Upper lobe of right lung (tissue), 1 donor: Measurements from ENCODE around the gene KBTBD12. TPM values are rescaled to one million over a fixed set of nuclear protein-coding genes. Genes with fewer than 3 reads are reported as not detected.
"Not testable (repeated sequence)": the region's sequence is repeated elsewhere in the genome, so short reads cannot be mapped to it uniquely, and the experiment has no call there.

ENCODE experiments used
- ATAC-seq: fragments of 200-7000 bp; cut with Tn5 transposase; one replicate; pipeline ENCODE4 v1.9.1; 2020; ENCODE audit warnings: mild to moderate bottlenecking, moderate library complexity
- DNase-seq: peaks from one replicate; pipeline ENCODE4 v3.0.0-alpha.2; 2020
- H3K27ac ChIP-seq: fragments of 200-600 bp; one replicate; pipeline ENCODE4 v1.8.0; 2022
- H3K27me3 ChIP-seq: fragments of 200-600 bp; one replicate; pipeline ENCODE4 v1.8.0; 2022; ENCODE audit warnings: mild to moderate bottlenecking
- H3K36me3 ChIP-seq: fragments of 200-600 bp; one replicate; pipeline ENCODE4 v1.8.0; 2022
- H3K4me1 ChIP-seq: fragments of 200-600 bp; one replicate; pipeline ENCODE4 v1.8.0; 2022
- H3K4me3 ChIP-seq: fragments of 200-600 bp; one replicate; pipeline ENCODE4 v1.8.0; 2022; ENCODE audit warnings: mild to moderate bottlenecking
- H3K9me3 ChIP-seq: fragments of 200-600 bp; one replicate; pipeline ENCODE4 v1.8.0; 2022
- intact Hi-C: fragments of 100-400 bp; cut with DNase I; formaldehyde crosslinking; loops from one replicate; pipeline ENCODE4 v1.11.0; 2022
- total RNA-seq: library from RNA; stranded (reverse); fragmentation: NEBNext Ultra II Directional; extraction: Animal tissue kit (Norgen Biotek cat#: 25700); gene quantifications from one replicate; pipeline ENCODE4 v1.2.1, GENCODE V29; 2021
- TF ChIP-seq, protein P1 (sequence below): fragments of 200-600 bp; IDR thresholded peaks from one replicate; pipeline ENCODE4 v1.8.0; 2022; ENCODE audit warnings: antibody characterized with exemption
- donor health status: DM: no; HTN: yes; CAD: no; lungs with severe emphysema.

The KBTBD12 gene
- total RNA-seq, 1 donor from 2014 or later = 1.3 TPM

DNA sequence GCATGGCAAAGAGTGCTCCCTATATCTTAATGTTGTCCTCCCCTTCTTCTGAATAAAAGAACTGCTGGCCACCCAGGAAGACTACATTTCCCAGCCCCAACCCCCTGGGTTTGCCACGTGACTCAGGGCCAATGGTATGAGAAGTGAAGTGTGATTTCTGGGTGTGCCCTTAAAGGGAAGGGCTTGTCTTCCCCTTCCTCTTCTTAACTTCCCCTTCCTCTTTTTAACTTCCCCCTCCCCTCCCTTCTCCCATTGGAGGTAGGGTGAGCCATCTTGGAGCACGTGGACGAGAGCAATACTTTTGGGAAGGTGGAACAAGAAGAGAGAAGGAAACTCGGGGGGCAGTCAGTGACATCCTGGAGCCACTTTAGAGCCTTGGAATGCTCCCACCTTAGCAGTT, 6.8 kb upstream of the KBTBD12 start:
- intact Hi-C loops = no loop called here
- Histone ChIP-seq H3K36me3 (no peaks in the 10 kb centered on the region), H3K4me1 (peaks cover 20% of the 10 kb centered on the region), H3K27ac (no peak overlapping the region), H3K9me3 (no peaks in the 10 kb centered on the region), H3K27me3 (no peaks in the 10 kb centered on the region), H3K4me3 (no peak overlapping the region)
- DNase-seq (no peak), ATAC-seq (peak; percentile 88)
- TF ChIP-seq, protein P1, sequence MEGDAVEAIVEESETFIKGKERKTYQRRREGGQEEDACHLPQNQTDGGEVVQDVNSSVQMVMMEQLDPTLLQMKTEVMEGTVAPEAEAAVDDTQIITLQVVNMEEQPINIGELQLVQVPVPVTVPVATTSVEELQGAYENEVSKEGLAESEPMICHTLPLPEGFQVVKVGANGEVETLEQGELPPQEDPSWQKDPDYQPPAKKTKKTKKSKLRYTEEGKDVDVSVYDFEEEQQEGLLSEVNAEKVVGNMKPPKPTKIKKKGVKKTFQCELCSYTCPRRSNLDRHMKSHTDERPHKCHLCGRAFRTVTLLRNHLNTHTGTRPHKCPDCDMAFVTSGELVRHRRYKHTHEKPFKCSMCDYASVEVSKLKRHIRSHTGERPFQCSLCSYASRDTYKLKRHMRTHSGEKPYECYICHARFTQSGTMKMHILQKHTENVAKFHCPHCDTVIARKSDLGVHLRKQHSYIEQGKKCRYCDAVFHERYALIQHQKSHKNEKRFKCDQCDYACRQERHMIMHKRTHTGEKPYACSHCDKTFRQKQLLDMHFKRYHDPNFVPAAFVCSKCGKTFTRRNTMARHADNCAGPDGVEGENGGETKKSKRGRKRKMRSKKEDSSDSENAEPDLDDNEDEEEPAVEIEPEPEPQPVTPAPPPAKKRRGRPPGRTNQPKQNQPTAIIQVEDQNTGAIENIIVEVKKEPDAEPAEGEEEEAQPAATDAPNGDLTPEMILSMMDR = no peak

DNA sequence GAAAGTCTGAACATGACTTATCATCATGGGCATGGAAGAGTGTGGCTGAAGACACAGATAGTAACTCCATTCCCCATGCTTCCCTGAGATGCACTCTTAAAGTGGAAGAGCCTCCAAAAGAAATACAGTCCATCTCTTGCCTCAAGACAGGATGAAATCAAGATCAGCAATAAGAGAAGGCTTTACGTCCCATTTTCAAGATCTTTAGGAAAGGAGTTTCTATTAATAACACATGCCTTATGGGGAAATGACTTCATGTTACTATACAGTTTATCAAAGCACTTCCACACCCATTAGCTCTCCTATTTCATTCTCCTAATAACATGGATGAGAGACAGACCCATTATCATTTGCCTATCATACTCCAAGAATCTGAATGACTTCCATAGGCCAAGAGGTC, 6.1 kb upstream of the KBTBD12 start:
- no peaks in the 10 kb centered on the region for H3K9me3 ChIP-seq
- intact Hi-C loops = no loop called here
- DNase-seq (no peak), ATAC-seq (peak; percentile 29)
- TF ChIP-seq, protein P1 = no peak
- no peaks in the 10 kb centered on the region for H3K36me3 ChIP-seq
- no peak overlapping the region for H3K27ac ChIP-seq
- no peak overlapping the region for H3K4me3 ChIP-seq
- H3K4me1 ChIP-seq = peaks cover 20% of the 10 kb centered on the region
- no peaks in the 10 kb centered on the region for H3K27me3 ChIP-seq

DNA sequence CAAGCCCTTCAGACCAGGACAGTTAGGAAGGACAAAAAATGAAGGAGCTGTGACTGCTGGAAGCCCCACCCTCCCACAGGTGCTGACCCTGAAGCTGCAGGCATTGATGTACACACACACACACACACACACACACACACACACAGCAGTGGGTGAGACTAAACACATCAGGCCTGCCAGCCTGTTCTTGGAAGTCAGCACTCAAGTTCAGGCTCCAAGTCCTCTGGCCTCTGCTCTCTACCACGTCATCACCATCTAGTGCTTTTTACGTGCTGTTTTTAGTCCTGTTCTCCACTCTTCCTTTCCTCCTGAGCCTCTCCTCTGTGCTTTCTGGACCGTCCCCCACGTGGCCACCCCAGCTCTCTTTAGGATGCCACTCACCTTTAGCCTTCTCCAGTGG, 5.4 kb upstream of the KBTBD12 start:
- intact Hi-C loops = no loop called here
- no peaks in the 10 kb centered on the region for H3K36me3 ChIP-seq
- ATAC-seq (no peak), DNase-seq (no peak)
- H3K27me3 ChIP-seq = no peaks in the 10 kb centered on the region
- H3K4me1 ChIP-seq = peaks cover 26% of the 10 kb centered on the region
- TF ChIP-seq, protein P1 = no peak
- H3K4me3 ChIP-seq = no peak overlapping the region
- H3K27ac ChIP-seq = no peak overlapping the region
- no peaks in the 10 kb centered on the region for H3K9me3 ChIP-seq

DNA sequence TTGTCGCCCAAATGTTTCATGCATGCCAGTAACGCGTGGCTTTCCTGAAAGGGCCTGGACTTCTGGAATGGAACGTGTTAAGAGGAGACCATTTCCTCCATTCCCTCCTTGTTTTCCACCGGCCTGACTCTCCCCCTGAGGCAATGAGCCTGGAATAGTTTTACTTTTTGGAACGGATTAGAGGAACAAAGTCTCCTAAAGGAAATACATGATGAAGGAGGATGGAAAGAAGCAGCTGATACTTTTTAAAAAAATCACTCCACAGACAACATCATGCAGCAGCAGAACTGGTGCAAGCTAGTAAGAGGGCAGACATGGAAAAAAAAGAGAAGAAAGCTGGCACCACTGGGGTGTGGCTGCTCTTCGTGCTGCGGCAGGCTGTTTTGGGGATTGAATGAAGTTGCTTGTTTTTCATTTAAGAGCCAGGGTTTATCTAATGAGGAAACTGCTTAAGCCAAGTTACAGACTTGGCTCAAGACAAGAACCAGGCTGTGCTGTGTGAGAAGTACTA, 3.6 kb upstream of the KBTBD12 start:
- DNase-seq (no peak), ATAC-seq (peak; percentile 11)
- no peaks in the 10 kb centered on the region for H3K9me3 ChIP-seq
- TF ChIP-seq, protein P1 = no peak
- H3K27me3 ChIP-seq = peaks cover 7% of the 10 kb centered on the region
- intact Hi-C loops = no loop called here
- peaks cover 36% of the 10 kb centered on the region for H3K4me1 ChIP-seq
- no peaks in the 10 kb centered on the region for H3K36me3 ChIP-seq
- peak overlapping the region; percentile 53 for H3K27ac ChIP-seq
- no peak overlapping the region for H3K4me3 ChIP-seq

DNA sequence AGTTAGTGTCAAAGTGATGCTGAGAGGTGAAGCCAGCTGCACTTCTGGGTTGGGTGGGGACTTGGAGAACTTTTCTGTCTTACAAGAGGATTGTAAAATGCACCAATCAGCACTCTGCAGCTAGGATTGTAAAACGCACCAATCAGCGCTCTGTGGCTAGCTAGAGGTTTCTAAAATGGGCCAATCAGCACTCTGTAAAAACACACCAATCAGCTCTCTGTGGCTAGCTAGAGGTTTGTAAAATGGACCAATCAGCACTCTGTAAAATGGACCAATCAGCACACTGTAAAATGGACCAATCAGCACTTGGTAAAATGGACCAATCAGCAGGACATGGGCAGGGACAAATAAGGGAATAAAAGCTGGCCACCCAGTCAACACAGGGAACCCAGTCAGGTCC, 1.2 kb upstream of the KBTBD12 start:
- H3K27me3 ChIP-seq, intact Hi-C loops, DNase-seq, H3K36me3 ChIP-seq, H3K9me3 ChIP-seq, H3K4me3 ChIP-seq, ATAC-seq, H3K27ac ChIP-seq: not testable (repeated sequence)
- peaks cover 36% of the 10 kb centered on the region for H3K4me1 ChIP-seq

DNA sequence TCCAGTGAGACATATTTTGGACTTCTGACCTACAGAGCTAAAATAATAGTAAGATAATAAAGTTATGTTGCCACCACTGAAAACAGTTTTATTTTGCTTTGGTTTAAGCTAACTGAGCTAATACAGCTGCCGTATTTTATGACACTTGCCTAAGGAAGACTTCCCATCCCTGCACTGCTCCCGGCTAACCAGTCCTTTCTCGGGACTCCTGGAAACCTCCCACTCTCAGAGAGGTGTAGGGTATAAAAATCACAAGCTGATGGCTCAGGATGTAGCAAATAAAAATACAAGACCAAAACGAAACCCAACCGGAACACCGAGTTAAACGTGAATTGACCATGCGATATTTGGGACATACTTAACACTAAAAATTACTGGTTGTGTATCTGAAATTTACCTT, 448 bp upstream of the KBTBD12 start:
- no peaks in the 10 kb centered on the region for H3K36me3 ChIP-seq
- H3K27ac ChIP-seq = no peak overlapping the region

More for the DNA sequence above, 448 bp upstream of the KBTBD12 start:
- Histone ChIP-seq H3K4me1 (peaks cover 36% of the 10 kb centered on the region), H3K27me3 (peaks cover 7% of the 10 kb centered on the region), H3K4me3 (peak overlapping the region; percentile 57), H3K9me3 (no peaks in the 10 kb centered on the region)
- intact Hi-C loops = no loop called here
- TF ChIP-seq, protein P1 = no peak
- no peak for ATAC-seq
- DNase-seq = no peak
